ENCODE results near the gene ATRN. TPM values are rescaled to one million over a fixed set of nuclear protein-coding genes. Genes with fewer than 3 reads are reported as not detected.

The ATRN gene
- total RNA-seq, 1 experiment from 2014 or later: 19.9 TPM

DNA sequence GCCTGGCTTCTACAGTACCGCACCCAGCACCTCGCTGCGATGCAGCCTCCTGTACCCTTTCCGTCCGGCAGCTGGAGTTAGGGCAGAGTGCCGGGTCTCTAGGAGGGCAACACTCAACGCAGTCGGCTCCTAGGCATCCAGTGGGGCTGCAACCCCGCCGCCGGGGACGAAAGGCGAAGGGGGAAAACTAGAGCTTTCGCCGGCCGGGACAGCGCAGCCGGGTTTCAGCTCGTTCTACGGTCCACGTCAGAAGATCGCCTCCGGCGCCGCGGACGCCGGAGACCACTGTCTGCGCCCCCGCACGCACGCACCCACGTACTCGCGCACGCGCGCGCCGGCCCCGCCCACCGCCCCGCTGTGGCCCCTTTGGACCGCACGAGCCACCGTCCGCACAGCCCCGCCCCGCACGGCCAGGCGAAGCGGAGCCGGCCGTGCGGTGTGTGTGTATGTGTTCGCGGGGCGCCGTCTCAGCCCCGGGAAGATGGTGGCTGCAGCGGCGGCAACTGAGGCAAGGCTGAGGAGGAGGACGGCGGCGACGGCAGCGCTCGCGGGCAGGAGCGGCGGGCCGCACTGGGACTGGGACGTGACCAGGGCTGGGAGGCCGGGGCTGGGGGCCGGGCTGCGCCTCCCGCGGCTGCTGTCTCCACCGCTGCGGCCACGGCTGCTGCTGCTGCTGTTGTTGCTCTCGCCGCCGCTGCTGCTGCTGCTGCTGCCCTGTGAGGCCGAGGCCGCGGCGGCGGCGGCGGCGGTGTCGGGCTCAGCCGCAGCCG lies at the start of gene ATRN (continued):
- TF ChIP-seq, protein P1, sequence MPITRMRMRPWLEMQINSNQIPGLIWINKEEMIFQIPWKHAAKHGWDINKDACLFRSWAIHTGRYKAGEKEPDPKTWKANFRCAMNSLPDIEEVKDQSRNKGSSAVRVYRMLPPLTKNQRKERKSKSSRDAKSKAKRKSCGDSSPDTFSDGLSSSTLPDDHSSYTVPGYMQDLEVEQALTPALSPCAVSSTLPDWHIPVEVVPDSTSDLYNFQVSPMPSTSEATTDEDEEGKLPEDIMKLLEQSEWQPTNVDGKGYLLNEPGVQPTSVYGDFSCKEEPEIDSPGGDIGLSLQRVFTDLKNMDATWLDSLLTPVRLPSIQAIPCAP (CRISPR knock-in tag; IDR thresholded peaks at IDR 0.05): peak; percentile 28; the same call in 1 of the 2 replicates
- TF ChIP-seq RORB (CRISPR knock-in tag; IDR thresholded peaks at IDR 0.05): no peak
- TF ChIP-seq NR2C2 (CRISPR knock-in tag; IDR thresholded peaks at IDR 0.05): no peak
- TF ChIP-seq, protein P2, sequence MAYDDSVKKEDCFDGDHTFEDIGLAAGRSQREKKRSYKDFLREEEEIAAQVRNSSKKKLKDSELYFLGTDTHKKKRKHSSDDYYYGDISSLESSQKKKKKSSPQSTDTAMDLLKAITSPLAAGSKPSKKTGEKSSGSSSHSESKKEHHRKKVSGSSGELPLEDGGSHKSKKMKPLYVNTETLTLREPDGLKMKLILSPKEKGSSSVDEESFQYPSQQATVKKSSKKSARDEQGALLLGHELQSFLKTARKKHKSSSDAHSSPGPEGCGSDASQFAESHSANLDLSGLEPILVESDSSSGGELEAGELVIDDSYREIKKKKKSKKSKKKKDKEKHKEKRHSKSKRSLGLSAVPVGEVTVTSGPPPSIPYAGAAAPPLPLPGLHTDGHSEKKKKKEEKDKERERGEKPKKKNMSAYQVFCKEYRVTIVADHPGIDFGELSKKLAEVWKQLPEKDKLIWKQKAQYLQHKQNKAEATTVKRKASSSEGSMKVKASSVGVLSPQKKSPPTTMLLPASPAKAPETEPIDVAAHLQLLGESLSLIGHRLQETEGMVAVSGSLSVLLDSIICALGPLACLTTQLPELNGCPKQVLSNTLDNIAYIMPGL (CRISPR knock-in tag; IDR thresholded peaks at IDR 0.05): peak; percentile 81
- no peak for TF ChIP-seq EMX1 (CRISPR knock-in tag; IDR thresholded peaks at IDR 0.05)
- no peak for TF ChIP-seq ESRRA (CRISPR knock-in tag; IDR thresholded peaks at IDR 0.05; ENCODE audit: borderline replicate concordance)
- TF ChIP-seq GRHL2 (CRISPR knock-in tag; IDR thresholded peaks at IDR 0.05; ENCODE audit: insufficient replicate concordance, severe bottlenecking): no peak
- TF ChIP-seq, protein P3, sequence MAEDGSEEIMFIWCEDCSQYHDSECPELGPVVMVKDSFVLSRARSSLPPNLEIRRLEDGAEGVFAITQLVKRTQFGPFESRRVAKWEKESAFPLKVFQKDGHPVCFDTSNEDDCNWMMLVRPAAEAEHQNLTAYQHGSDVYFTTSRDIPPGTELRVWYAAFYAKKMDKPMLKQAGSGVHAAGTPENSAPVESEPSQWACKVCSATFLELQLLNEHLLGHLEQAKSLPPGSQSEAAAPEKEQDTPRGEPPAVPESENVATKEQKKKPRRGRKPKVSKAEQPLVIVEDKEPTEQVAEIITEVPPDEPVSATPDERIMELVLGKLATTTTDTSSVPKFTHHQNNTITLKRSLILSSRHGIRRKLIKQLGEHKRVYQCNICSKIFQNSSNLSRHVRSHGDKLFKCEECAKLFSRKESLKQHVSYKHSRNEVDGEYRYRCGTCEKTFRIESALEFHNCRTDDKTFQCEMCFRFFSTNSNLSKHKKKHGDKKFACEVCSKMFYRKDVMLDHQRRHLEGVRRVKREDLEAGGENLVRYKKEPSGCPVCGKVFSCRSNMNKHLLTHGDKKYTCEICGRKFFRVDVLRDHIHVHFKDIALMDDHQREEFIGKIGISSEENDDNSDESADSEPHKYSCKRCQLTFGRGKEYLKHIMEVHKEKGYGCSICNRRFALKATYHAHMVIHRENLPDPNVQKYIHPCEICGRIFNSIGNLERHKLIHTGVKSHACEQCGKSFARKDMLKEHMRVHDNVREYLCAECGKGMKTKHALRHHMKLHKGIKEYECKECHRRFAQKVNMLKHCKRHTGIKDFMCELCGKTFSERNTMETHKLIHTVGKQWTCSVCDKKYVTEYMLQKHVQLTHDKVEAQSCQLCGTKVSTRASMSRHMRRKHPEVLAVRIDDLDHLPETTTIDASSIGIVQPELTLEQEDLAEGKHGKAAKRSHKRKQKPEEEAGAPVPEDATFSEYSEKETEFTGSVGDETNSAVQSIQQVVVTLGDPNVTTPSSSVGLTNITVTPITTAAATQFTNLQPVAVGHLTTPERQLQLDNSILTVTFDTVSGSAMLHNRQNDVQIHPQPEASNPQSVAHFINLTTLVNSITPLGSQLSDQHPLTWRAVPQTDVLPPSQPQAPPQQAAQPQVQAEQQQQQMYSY (CRISPR knock-in tag; IDR thresholded peaks at IDR 0.05): no peak
- peak; percentile 99 for TF ChIP-seq SP1 (CRISPR knock-in tag; conservative IDR thresholded peaks at IDR 0.05)
- peak; percentile 31 for TF ChIP-seq NFYB (CRISPR knock-in tag; conservative IDR thresholded peaks at IDR 0.05; ENCODE audit: low read depth)
- TF ChIP-seq, protein P4, sequence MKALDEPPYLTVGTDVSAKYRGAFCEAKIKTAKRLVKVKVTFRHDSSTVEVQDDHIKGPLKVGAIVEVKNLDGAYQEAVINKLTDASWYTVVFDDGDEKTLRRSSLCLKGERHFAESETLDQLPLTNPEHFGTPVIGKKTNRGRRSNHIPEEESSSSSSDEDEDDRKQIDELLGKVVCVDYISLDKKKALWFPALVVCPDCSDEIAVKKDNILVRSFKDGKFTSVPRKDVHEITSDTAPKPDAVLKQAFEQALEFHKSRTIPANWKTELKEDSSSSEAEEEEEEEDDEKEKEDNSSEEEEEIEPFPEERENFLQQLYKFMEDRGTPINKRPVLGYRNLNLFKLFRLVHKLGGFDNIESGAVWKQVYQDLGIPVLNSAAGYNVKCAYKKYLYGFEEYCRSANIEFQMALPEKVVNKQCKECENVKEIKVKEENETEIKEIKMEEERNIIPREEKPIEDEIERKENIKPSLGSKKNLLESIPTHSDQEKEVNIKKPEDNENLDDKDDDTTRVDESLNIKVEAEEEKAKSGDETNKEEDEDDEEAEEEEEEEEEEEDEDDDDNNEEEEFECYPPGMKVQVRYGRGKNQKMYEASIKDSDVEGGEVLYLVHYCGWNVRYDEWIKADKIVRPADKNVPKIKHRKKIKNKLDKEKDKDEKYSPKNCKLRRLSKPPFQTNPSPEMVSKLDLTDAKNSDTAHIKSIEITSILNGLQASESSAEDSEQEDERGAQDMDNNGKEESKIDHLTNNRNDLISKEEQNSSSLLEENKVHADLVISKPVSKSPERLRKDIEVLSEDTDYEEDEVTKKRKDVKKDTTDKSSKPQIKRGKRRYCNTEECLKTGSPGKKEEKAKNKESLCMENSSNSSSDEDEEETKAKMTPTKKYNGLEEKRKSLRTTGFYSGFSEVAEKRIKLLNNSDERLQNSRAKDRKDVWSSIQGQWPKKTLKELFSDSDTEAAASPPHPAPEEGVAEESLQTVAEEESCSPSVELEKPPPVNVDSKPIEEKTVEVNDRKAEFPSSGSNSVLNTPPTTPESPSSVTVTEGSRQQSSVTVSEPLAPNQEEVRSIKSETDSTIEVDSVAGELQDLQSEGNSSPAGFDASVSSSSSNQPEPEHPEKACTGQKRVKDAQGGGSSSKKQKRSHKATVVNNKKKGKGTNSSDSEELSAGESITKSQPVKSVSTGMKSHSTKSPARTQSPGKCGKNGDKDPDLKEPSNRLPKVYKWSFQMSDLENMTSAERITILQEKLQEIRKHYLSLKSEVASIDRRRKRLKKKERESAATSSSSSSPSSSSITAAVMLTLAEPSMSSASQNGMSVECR (CRISPR knock-in tag; IDR thresholded peaks at IDR 0.05; ENCODE audit: borderline replicate concordance): no peak
- TF ChIP-seq, protein P5, sequence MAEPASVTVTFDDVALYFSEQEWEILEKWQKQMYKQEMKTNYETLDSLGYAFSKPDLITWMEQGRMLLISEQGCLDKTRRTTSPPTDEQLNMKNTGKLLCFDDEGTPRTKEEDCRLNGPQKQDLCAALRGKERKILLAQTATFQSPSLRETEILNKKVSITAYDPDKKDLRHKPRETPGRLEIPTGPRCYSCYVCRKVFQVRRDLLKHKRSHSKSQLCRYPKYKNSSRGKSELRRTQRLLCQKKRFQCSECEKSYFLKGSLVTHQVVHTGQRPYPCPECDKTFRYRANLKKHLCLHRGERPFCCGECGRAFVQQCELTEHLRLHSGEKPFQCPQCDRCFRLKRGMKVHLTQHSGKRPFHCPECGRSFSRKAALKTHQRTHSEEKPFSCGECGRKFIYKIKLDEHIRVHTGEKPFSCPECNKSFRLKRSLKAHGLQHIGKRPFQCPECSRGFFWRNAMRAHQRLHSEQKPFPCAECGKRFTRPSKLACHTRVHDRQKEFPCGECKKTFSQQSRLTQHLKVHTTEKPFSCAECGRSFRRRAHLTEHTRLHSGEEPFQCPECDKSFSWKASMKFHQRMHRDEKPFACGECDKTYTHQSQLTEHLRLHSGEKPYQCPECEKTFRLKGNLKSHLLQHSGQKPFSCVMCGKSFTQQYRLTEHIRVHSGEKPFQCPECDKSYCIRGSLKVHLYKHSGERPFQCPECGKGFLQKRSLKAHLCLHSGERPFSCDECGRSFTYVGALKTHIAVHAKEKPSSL (CRISPR knock-in tag; conservative IDR thresholded peaks at IDR 0.05): no peak
- no peak for TF ChIP-seq NFATC4 (CRISPR knock-in tag; IDR thresholded peaks at IDR 0.05)
- TF ChIP-seq, protein P6, sequence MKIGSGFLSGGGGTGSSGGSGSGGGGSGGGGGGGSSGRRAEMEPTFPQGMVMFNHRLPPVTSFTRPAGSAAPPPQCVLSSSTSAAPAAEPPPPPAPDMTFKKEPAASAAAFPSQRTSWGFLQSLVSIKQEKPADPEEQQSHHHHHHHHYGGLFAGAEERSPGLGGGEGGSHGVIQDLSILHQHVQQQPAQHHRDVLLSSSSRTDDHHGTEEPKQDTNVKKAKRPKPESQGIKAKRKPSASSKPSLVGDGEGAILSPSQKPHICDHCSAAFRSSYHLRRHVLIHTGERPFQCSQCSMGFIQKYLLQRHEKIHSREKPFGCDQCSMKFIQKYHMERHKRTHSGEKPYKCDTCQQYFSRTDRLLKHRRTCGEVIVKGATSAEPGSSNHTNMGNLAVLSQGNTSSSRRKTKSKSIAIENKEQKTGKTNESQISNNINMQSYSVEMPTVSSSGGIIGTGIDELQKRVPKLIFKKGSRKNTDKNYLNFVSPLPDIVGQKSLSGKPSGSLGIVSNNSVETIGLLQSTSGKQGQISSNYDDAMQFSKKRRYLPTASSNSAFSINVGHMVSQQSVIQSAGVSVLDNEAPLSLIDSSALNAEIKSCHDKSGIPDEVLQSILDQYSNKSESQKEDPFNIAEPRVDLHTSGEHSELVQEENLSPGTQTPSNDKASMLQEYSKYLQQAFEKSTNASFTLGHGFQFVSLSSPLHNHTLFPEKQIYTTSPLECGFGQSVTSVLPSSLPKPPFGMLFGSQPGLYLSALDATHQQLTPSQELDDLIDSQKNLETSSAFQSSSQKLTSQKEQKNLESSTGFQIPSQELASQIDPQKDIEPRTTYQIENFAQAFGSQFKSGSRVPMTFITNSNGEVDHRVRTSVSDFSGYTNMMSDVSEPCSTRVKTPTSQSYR (CRISPR knock-in tag; IDR thresholded peaks at IDR 0.05): no peak
- no peak for TF ChIP-seq ZNF671 (CRISPR knock-in tag; IDR thresholded peaks at IDR 0.05)
- peak; percentile 76 for TF ChIP-seq FOXK1 (CRISPR knock-in tag; IDR thresholded peaks at IDR 0.05)
- TF ChIP-seq ELF4 (CRISPR knock-in tag; IDR thresholded peaks at IDR 0.05; ENCODE audit: low read depth): no peak
- no peak for TF ChIP-seq IRF2 (CRISPR knock-in tag; IDR thresholded peaks at IDR 0.05; ENCODE audit: borderline replicate concordance, low read depth)
- 0 out of 2 replicates have a peak, but pooled peaks have one; percentile 30 for TF ChIP-seq TCF7 (CRISPR knock-in tag; IDR thresholded peaks at IDR 0.05; ENCODE audit: low read depth)
- TF ChIP-seq GABPB1 (CRISPR knock-in tag; IDR thresholded peaks at IDR 0.05): peak; percentile 58
